Endothelial cell of umbilical vein (primary cell): Measurements from ENCODE around the gene NR2F6. TPM values are rescaled to one million over a fixed set of nuclear protein-coding genes. Genes with fewer than 3 reads are reported as not detected.

Experiments used
- BruUV-seq: library from RNA; stranded (reverse); fragments of 400-500 nt; replicated peaks from 2 replicates; lab custom pipeline; 2021; lab: Mats Ljungman, UMichigan
- CTCF ChIA-PET: fragments of 300-600, 350-600 bp; sonication (Branson Sonifier 250); formaldehyde crosslinking; loops from one replicate; lab custom pipeline; 2021; ENCODE audit warnings: antibody characterized with exemption, inconsistent platforms; lab: Charles Lee
- POLR2A ChIA-PET: fragments of 300-600, 350-600 bp; sonication (Branson Sonifier 250); formaldehyde crosslinking; loops from one replicate; lab custom pipeline; 2021; ENCODE audit warnings: antibody characterized with exemption, inconsistent platforms; lab: Charles Lee
- DNase-seq: peaks from one replicate; pipeline ENCODE4 v3.0.0-alpha.2; 2011; ENCODE audit warnings: low read depth, low spot score
- FAIRE-seq: peaks from 2 replicates; lab custom pipeline; 2011; peaks lifted over from hg19 to GRCh38; lab: Jason Lieb, UNC
- H2AFZ ChIP-seq: 2 replicates; pipeline ENCODE4 v1.6.0; 2012; ENCODE audit warnings: low read depth, low read length, control low read depth, inconsistent platforms
- H3K27ac ChIP-seq: 2 replicates; pipeline ENCODE4 v1.5.1; 2011; ENCODE audit warnings: low read depth, mild to moderate bottlenecking, control low read depth, low read length, moderate library complexity; ENCODE audit not compliant: insufficient read depth
- H3K27me3 ChIP-seq, 2 experiments: 2 replicates each; pipeline versions ENCODE4 v1.6.0 to v1.6.1; 2011; ENCODE audit warnings: low read length in 2 of 2, mixed read lengths in 1 of 2; ENCODE audit not compliant: control insufficient read depth in 2 of 2, insufficient read depth in 2 of 2
- H3K36me3 ChIP-seq, 2 experiments: 2 replicates in 1 of 2; 3 replicates in 1 of 2; pipeline ENCODE4 v1.5.1; 2011; ENCODE audit warnings: low read length in 2 of 2, mild to moderate bottlenecking in 1 of 2, moderate library complexity in 1 of 2; ENCODE audit not compliant: control insufficient read depth in 2 of 2, insufficient read depth in 2 of 2; ENCODE audit errors: extremely low read depth in 1 of 2
- H3K4me1 ChIP-seq: 3 replicates; pipeline ENCODE4 v1.5.1; 2011; ENCODE audit warnings: mild to moderate bottlenecking, low read length; ENCODE audit not compliant: control insufficient read depth, insufficient read depth; ENCODE audit errors: extremely low read depth
- H3K4me2 ChIP-seq: 2 replicates; pipeline ENCODE4 v1.6.1; 2011; ENCODE audit warnings: low read length, control low read depth, mixed read lengths; ENCODE audit not compliant: insufficient read depth
- H3K4me3 ChIP-seq, 3 experiments: fragments of 200-600 bp in 1 of 3; sonication (generic), shearing (Covaris generic) in 1 of 3; replicated peaks in 1 of 3; 2 replicates each; pipeline ENCODE4 v1.5.1; 2011 to 2016; ENCODE audit warnings: control low read depth in 3 of 3, low read length in 3 of 3, mild to moderate bottlenecking in 2 of 3, inconsistent platforms in 1 of 3, low read depth in 1 of 3, moderate library complexity in 1 of 3; ENCODE audit not compliant: insufficient read depth in 1 of 3
- H3K79me2 ChIP-seq: 2 replicates; pipeline ENCODE4 v1.6.0; 2012; ENCODE audit warnings: low read length, inconsistent platforms; ENCODE audit not compliant: control insufficient read depth, insufficient read depth
- H3K9ac ChIP-seq: replicated peaks from 2 replicates; pipeline ENCODE3; 2011; ENCODE audit warnings: low read length, control low read depth; ENCODE audit not compliant: insufficient read depth; ENCODE audit errors: extremely low read depth
- H3K9me1 ChIP-seq: replicated peaks from 3 replicates; pipeline ENCODE4 v1.6.0; 2011; ENCODE audit warnings: mild to moderate bottlenecking, low read length; ENCODE audit not compliant: control insufficient read depth, insufficient read depth; ENCODE audit errors: extremely low read depth
- H3K9me3 ChIP-seq: replicated peaks from 2 replicates; pipeline ENCODE4 v1.5.1; 2012; ENCODE audit warnings: low read length, inconsistent platforms; ENCODE audit not compliant: control insufficient read depth, insufficient read depth
- H4K20me1 ChIP-seq: replicated peaks from 2 replicates; pipeline ENCODE3; 2011; ENCODE audit warnings: mild to moderate bottlenecking, low read length; ENCODE audit not compliant: control insufficient read depth, insufficient read depth; ENCODE audit errors: extremely low read depth
- EZH2 ChIP-seq: IDR thresholded peaks from 2 replicates; pipeline ENCODE4 v1.6.1; 2012; ENCODE audit warnings: borderline replicate concordance, low read depth, mild to moderate bottlenecking, moderate library complexity, low read length, inconsistent platforms; ENCODE audit not compliant: severe bottlenecking
- FOS ChIP-seq: IDR thresholded peaks from 2 replicates; pipeline ENCODE4 v1.6.1; 2011; ENCODE audit warnings: mild to moderate bottlenecking, low read length, moderate library complexity, borderline replicate concordance; ENCODE audit not compliant: insufficient read depth
- GATA2 ChIP-seq: IDR thresholded peaks from 2 replicates; pipeline ENCODE4 v1.7.0; 2011; ENCODE audit warnings: low read depth, mild to moderate bottlenecking, moderate library complexity, mixed read lengths, low read length; ENCODE audit not compliant: insufficient read length, insufficient read depth
- JUN ChIP-seq: IDR thresholded peaks from 2 replicates; pipeline ENCODE4 v1.6.1; 2011; ENCODE audit warnings: borderline replicate concordance, low read depth; ENCODE audit not compliant: insufficient read length, insufficient read depth
- MYC ChIP-seq: IDR thresholded peaks from one replicate; pipeline ENCODE4 v1.6.1; 2011; ENCODE audit warnings: mild to moderate bottlenecking, low read depth, low read length
- POLR2A ChIP-seq: IDR thresholded peaks from 2 replicates; pipeline ENCODE4 v1.6.1; 2012; ENCODE audit warnings: low read depth, mild to moderate bottlenecking, control low read depth, low read length
- POLR2AphosphoS5 ChIP-seq: IDR thresholded peaks from 2 replicates; pipeline ENCODE4 v1.6.1; 2012; ENCODE audit warnings: low read depth, mild to moderate bottlenecking, control low read depth, low read length, moderate library complexity; ENCODE audit not compliant: insufficient read depth
- dilution Hi-C: fragments of 300-500 bp; cut with MboI; formaldehyde crosslinking; loops from one replicate; pipeline ENCODE4 v1.15.0; 2019; ENCODE audit warnings: low sequenced_read_pairs; ENCODE audit not compliant: extremely low pct_ligation_motif_present
- intact Hi-C: fragments of 100-400 bp; cut with micrococcal nuclease; formaldehyde crosslinking; loops from one replicate; pipeline ENCODE4 v1.10.0; 2022
- polyA plus RNA-seq, 4 experiments: library from polyadenylated mRNA; depleted of rRNA in 3 of 4; stranded (reverse) in 3 of 4; unstranded in 1 of 4; fragments of >200 nt; gene quantifications; 2 replicates each; pipeline versions ENCODE4 v1.2.1 to v1.2.3, GENCODE V29; 2011 to 2012; ENCODE audit warnings: missing spikeins in 1 of 4
- total RNA-seq: library from RNA; stranded (reverse); gene quantifications from 2 replicates; pipeline ENCODE4 v1.2.3, GENCODE V29; 2021
- TF ChIP-seq, protein P1 (sequence below), 2 donors: IDR thresholded peaks; 1 replicate in 1 of 2; 2 replicates in 1 of 2; pipeline ENCODE4 v1.5.1; 2011; ENCODE audit warnings: low read length in 2 of 2, mild to moderate bottlenecking in 2 of 2, moderate library complexity in 2 of 2, control low read depth in 1 of 2, inconsistent platforms in 1 of 2, low read depth in 1 of 2; ENCODE audit not compliant: insufficient read depth in 1 of 2; ENCODE audit errors: extremely low read depth in 1 of 2
- TF ChIP-seq, protein P2 (sequence below): IDR thresholded peaks from 2 replicates; pipeline ENCODE4 v1.6.1; 2011; ENCODE audit not compliant: insufficient read depth, insufficient read length

Gene NR2F6
- total and polyA plus RNA-seq, 2 donors (not counting 3 experiments of a cell fraction or from before 2014, with no cell fraction given), result 36.1 to 38.9 TPM

GRCh38 chr19:17211547-17212446, 33.9 kb downstream of the NR2F6 start:
- Histone ChIP-seq H3K9me3 (no peaks in the 10 kb centered on the region), H3K4me1 (peaks cover 13% of the 10 kb centered on the region), H3K79me2 (no peaks in the 10 kb centered on the region), H3K27me3 (no peaks in the 10 kb centered on the region), H3K4me2 (no peak overlapping the region), H3K9ac (no peak overlapping the region), H3K27ac (no peak overlapping the region), H3K9me1 (no peaks in the 10 kb centered on the region), H3K4me3 (no peak overlapping the region), H2AFZ (no peak overlapping the region), H3K36me3 (peaks cover 0 to 26% of the 10 kb centered on the region in 2 experiments), H4K20me1 (no peaks in the 10 kb centered on the region)
- intact Hi-C loops (no loop called here), dilution Hi-C loops (no loop called here)
- FAIRE-seq (no peak), DNase-seq (no peak)
- no peak for TF ChIP-seq JUN
- TF ChIP-seq GATA2, result no peak
- TF ChIP-seq, protein P1, sequence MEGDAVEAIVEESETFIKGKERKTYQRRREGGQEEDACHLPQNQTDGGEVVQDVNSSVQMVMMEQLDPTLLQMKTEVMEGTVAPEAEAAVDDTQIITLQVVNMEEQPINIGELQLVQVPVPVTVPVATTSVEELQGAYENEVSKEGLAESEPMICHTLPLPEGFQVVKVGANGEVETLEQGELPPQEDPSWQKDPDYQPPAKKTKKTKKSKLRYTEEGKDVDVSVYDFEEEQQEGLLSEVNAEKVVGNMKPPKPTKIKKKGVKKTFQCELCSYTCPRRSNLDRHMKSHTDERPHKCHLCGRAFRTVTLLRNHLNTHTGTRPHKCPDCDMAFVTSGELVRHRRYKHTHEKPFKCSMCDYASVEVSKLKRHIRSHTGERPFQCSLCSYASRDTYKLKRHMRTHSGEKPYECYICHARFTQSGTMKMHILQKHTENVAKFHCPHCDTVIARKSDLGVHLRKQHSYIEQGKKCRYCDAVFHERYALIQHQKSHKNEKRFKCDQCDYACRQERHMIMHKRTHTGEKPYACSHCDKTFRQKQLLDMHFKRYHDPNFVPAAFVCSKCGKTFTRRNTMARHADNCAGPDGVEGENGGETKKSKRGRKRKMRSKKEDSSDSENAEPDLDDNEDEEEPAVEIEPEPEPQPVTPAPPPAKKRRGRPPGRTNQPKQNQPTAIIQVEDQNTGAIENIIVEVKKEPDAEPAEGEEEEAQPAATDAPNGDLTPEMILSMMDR (IDR thresholded peaks at IDR 0.05; ENCODE audit: extremely low read depth in 1 of 2, insufficient read depth in 1 of 2, low read depth in 1 of 2, low read length in 2 of 2), result no peak
- TF ChIP-seq POLR2AphosphoS5, result no peak
- TF ChIP-seq EZH2, result no peak
- no peak for TF ChIP-seq POLR2A
- TF ChIP-seq FOS, result no peak
- TF ChIP-seq MYC, result no peak
- TF ChIP-seq, protein P2, sequence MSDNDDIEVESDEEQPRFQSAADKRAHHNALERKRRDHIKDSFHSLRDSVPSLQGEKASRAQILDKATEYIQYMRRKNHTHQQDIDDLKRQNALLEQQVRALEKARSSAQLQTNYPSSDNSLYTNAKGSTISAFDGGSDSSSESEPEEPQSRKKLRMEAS, result no peak
- no TSS peak for BruUV-seq
- POLR2A ChIA-PET, result no interaction called here
- CTCF ChIA-PET, result no interaction called here
